ENCODE data around the gene UQCRH. TPM values are rescaled to one million over a fixed set of nuclear protein-coding genes. Genes with fewer than 3 reads are reported as not detected.

UQCRH gene
- total and polyA plus RNA-seq, 2 of the 13 experiments (the other 11 are each of a cell fraction or from before 2014, with no cell fraction given), result 548 to 556 TPM

- TF ChIP-seq ZFP91 (CRISPR knock-in tag; IDR thresholded peaks at IDR 0.05; ENCODE audit: borderline replicate concordance), result no peak
- 0 out of 2 replicates have a peak, but pooled peaks have one; percentile 47 for TF ChIP-seq SP140L (CRISPR knock-in tag; IDR thresholded peaks at IDR 0.05; ENCODE audit: borderline replicate concordance)
- TF ChIP-seq GATA4 (IDR thresholded peaks at IDR 0.05; ENCODE audit: borderline replicate concordance, low read depth), result 0 out of 2 replicates have a peak, but pooled peaks have one; percentile 1
- no peak for TF ChIP-seq ZNF432 (CRISPR knock-in tag; IDR thresholded peaks at IDR 0.05; ENCODE audit: borderline replicate concordance)
- TF ChIP-seq ZC3H13 (CRISPR knock-in tag; IDR thresholded peaks at IDR 0.05), result no peak
- TF ChIP-seq ZZZ3 (CRISPR knock-in tag; IDR thresholded peaks at IDR 0.05; ENCODE audit: borderline replicate concordance), result no peak
- 0 out of 2 replicates have a peak, but pooled peaks have one; percentile 18 for TF ChIP-seq ZBTB26 (CRISPR knock-in tag; IDR thresholded peaks at IDR 0.05; ENCODE audit: borderline replicate concordance)
- 0 out of 2 replicates have a peak, but pooled peaks have one; percentile 1 for TF ChIP-seq FOXA3 (CRISPR knock-in tag; IDR thresholded peaks at IDR 0.05)
- TF ChIP-seq ZBTB21 (CRISPR knock-in tag; IDR thresholded peaks at IDR 0.05), result no peak
- no peak for TF ChIP-seq HNF4G (IDR thresholded peaks at IDR 0.05; ENCODE audit: borderline replicate concordance, low read depth, low read length)
- TF ChIP-seq HNF4G (CRISPR knock-in tag; IDR thresholded peaks at IDR 0.05; ENCODE audit: borderline replicate concordance, low read depth), result no peak
- no peak for TF ChIP-seq ZNF280D (CRISPR knock-in tag; IDR thresholded peaks at IDR 0.05)
- TF ChIP-seq GATAD2A (CRISPR knock-in tag; IDR thresholded peaks at IDR 0.05), result no peak
- no peak for TF ChIP-seq EED (CRISPR knock-in tag; IDR thresholded peaks at IDR 0.05)
- TF ChIP-seq ZNF564 (CRISPR knock-in tag; IDR thresholded peaks at IDR 0.05), result no peak
- 0 out of 2 replicates have a peak, but pooled peaks have one; percentile 54 for TF ChIP-seq RNF219 (CRISPR knock-in tag; IDR thresholded peaks at IDR 0.05)
- no peak for TF ChIP-seq GABPA (IDR thresholded peaks at IDR 0.05; ENCODE audit: low read depth, low read length)
- no peak for TF ChIP-seq GABPA (CRISPR knock-in tag; IDR thresholded peaks at IDR 0.05; ENCODE audit: low read depth)
- TF ChIP-seq ZNF441 (CRISPR knock-in tag; IDR thresholded peaks at IDR 0.05; ENCODE audit: borderline replicate concordance), result 0 out of 2 replicates have a peak, but pooled peaks have one; percentile 21
- no peak for TF ChIP-seq GMEB1 (CRISPR knock-in tag; IDR thresholded peaks at IDR 0.05; ENCODE audit: borderline replicate concordance)
- TF ChIP-seq ZKSCAN1 (IDR thresholded peaks at IDR 0.05; ENCODE audit: low read length), result no peak
Observed at GRCh38 chr1:46303872-46304326, 401 bp downstream of the UQCRH start (continued).

Measured in HepG2 (cell line).